Measurements from ENCODE around the gene DNAJC11. TPM values are rescaled to one million over a fixed set of nuclear protein-coding genes. Genes with fewer than 3 reads are reported as not detected.
"Not testable (repeated sequence)": the region's sequence is repeated elsewhere in the genome, so short reads cannot be mapped to it uniquely, and the experiment has no call there.

DNAJC11 gene
- total RNA-seq, 1 experiment from 2014 or later = 57.3 TPM

DNA sequence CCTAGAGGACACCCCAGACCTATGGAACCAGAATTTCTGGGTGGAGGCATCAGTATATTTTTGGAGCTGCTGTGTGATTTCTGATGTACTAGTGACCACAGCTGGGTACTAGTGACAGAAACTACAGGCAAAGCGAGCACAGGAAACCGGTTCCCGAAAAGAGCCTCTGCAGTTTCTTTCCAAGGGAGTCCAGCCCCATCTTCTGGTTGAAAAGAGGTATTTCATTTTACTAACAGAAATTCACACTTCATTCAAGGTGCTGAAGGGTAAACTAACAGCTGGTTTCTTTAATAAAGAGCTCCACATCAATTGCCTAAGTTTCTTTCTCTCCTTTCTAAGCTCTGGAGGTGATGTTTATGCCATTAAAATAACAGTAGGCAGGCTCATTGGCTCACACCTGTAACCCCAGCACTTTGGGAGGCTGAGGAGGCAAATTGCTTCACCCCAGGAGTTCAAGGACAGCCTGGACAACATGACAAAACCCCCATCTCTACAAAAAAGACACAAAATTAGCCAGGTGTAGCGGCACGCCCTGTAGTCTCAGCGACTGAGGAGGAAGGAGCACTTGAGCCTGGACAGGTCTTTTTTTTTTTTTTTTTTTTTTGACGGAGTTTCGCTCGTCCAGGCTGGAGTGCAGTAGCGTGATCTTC lies 55.0 kb downstream of the DNAJC11 start:
- CTCF ChIA-PET = no interaction called here
- no peaks in the 10 kb centered on the region for H3K9me3 Mint-ChIP-seq (ENCODE audit: low read depth, unreplicated experiment)
- BruUV-seq (replicated peaks) = no TSS peak
- intact Hi-C loops (cut with micrococcal nuclease; ENCODE audit: unreplicated experiment) = loop anchor here (5.0 kb wide), 1 partner anchor 159 kb away; no protein-coding TSS in a partner anchor
- no peak overlapping the region for H3K27ac Mint-ChIP-seq (ENCODE audit: unreplicated experiment)
- peaks cover 18% of the 10 kb centered on the region for H3K36me3 Mint-ChIP-seq (ENCODE audit: insufficient read depth, unreplicated experiment)
- peak; percentile 6 for TF ChIP-seq CTCF (IDR thresholded peaks at IDR 0.05; ENCODE audit: unreplicated experiment)
- no peaks in the 10 kb centered on the region for H3K27me3 Mint-ChIP-seq (ENCODE audit: unreplicated experiment)
- no peaks in the 10 kb centered on the region for H3K4me1 Mint-ChIP-seq (ENCODE audit: low read depth, unreplicated experiment)
- no peak for DNase-seq
- H3K4me3 Mint-ChIP-seq (ENCODE audit: low read depth, unreplicated experiment) = no peak overlapping the region

DNA sequence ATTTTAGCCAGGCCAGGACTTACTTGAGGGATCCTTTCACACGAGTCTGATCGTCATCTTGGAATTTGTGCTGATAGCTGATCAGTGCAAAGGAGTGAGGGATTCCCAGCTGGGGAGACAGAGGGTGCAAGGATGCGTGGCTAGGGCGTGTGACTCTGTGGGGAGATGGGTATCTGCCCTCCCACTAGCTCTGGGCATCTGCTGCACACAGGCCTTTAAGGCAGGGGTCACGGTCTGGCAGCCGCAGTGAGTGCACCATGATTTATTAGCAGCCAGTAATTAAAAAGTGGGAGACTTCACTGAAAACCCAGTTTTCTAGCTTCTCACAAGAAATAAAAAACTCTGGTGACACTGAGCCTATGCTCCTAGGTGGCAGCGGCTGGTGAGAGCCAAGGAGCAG lies 56.6 kb downstream of the DNAJC11 start:
- no TSS peak for BruUV-seq (replicated peaks)
- no peak overlapping the region for H3K27ac Mint-ChIP-seq (ENCODE audit: unreplicated experiment)
- no peaks in the 10 kb centered on the region for H3K27me3 Mint-ChIP-seq (ENCODE audit: unreplicated experiment)
- TF ChIP-seq CTCF (IDR thresholded peaks at IDR 0.05; ENCODE audit: unreplicated experiment) = no peak
- no peak for DNase-seq
- no peak overlapping the region for H3K4me3 Mint-ChIP-seq (ENCODE audit: low read depth, unreplicated experiment)
- CTCF ChIA-PET = interaction anchor here (0.6 to 1.0 kb wide), 2 partner anchors 15 to 27 kb away, joined by 3 to 4 read pairs; no protein-coding TSS in a partner anchor
- no peaks in the 10 kb centered on the region for H3K9me3 Mint-ChIP-seq (ENCODE audit: low read depth, unreplicated experiment)
- H3K36me3 Mint-ChIP-seq (ENCODE audit: insufficient read depth, unreplicated experiment) = peaks cover 27% of the 10 kb centered on the region
- H3K4me1 Mint-ChIP-seq (ENCODE audit: low read depth, unreplicated experiment) = no peaks in the 10 kb centered on the region
- intact Hi-C loops (cut with micrococcal nuclease; ENCODE audit: unreplicated experiment) = loop anchor here (5.0 kb wide), 1 partner anchor 158 kb away; no protein-coding TSS in a partner anchor

- H3K4me3 Mint-ChIP-seq (ENCODE audit: low read depth, unreplicated experiment); BruUV-seq (replicated peaks); DNase-seq; H3K9me3 Mint-ChIP-seq (ENCODE audit: low read depth, unreplicated experiment); H3K4me1 Mint-ChIP-seq (ENCODE audit: low read depth, unreplicated experiment); intact Hi-C loops (cut with micrococcal nuclease; ENCODE audit: unreplicated experiment); H3K27me3 Mint-ChIP-seq (ENCODE audit: unreplicated experiment); H3K27ac Mint-ChIP-seq (ENCODE audit: unreplicated experiment): not testable (repeated sequence)
- peaks cover 30% of the 10 kb centered on the region for H3K36me3 Mint-ChIP-seq (ENCODE audit: insufficient read depth, unreplicated experiment)
- CTCF ChIA-PET = interaction anchor here (1.0 kb wide), 1 partner anchor 491 kb away, joined by 6 read pairs; no protein-coding TSS in a partner anchor
Measured at GRCh38 chr1:6640867-6641266, 60.7 kb downstream of the DNAJC11 start.

DNA sequence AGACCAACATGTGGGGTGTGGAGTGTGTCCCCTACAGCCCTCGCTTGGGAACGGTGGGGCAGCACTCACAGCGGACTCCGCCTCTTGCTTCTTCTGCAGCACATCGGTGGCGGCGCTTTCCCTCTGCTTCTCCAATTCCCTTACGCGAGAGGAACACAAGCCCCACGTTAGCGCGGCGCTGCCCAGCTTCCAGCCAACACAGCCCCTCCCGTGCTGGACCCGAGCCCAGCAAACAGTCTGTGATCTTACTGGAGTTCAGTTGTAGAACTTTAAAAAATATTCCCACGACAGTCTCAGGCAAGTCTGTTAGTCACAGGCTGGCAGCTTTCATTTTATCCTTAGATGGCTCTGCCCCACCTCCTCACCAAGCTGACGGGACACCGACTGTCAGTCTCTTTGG lies 63.4 kb downstream of the DNAJC11 start:
- BruUV-seq (replicated peaks) = no TSS peak
- Mint-ChIP-seq H3K27me3 (ENCODE audit: unreplicated experiment) (no peaks in the 10 kb centered on the region), H3K27ac (ENCODE audit: unreplicated experiment) (no peak overlapping the region), H3K36me3 (ENCODE audit: insufficient read depth, unreplicated experiment) (peaks cover 51% of the 10 kb centered on the region), H3K9me3 (ENCODE audit: low read depth, unreplicated experiment) (no peaks in the 10 kb centered on the region), H3K4me1 (ENCODE audit: low read depth, unreplicated experiment) (no peaks in the 10 kb centered on the region), H3K4me3 (ENCODE audit: low read depth, unreplicated experiment) (no peak overlapping the region)
- TF ChIP-seq CTCF (IDR thresholded peaks at IDR 0.05; ENCODE audit: unreplicated experiment) = no peak
- CTCF ChIA-PET = no interaction called here
- intact Hi-C loops (cut with micrococcal nuclease; ENCODE audit: unreplicated experiment) = no loop called here
- no peak for DNase-seq

GRCh38 chr1:6637770-6638169 lies 63.8 kb downstream of the DNAJC11 start:
- Mint-ChIP-seq H3K4me1 (ENCODE audit: low read depth, unreplicated experiment) (no peaks in the 10 kb centered on the region), H3K36me3 (ENCODE audit: insufficient read depth, unreplicated experiment) (peaks cover 53% of the 10 kb centered on the region), H3K27me3 (ENCODE audit: unreplicated experiment) (no peaks in the 10 kb centered on the region), H3K4me3 (ENCODE audit: low read depth, unreplicated experiment) (no peak overlapping the region), H3K27ac (ENCODE audit: unreplicated experiment) (no peak overlapping the region), H3K9me3 (ENCODE audit: low read depth, unreplicated experiment) (no peaks in the 10 kb centered on the region)
- DNase-seq = no peak
- TF ChIP-seq CTCF (IDR thresholded peaks at IDR 0.05; ENCODE audit: unreplicated experiment) = no peak
- BruUV-seq (replicated peaks) = no TSS peak
- intact Hi-C loops (cut with micrococcal nuclease; ENCODE audit: unreplicated experiment) = no loop called here
- CTCF ChIA-PET = no interaction called here

GRCh38 chr1:6636778-6637177 lies 64.8 kb downstream of the DNAJC11 start:
- DNase-seq; BruUV-seq (replicated peaks); CTCF ChIA-PET; intact Hi-C loops (cut with micrococcal nuclease; ENCODE audit: unreplicated experiment); H3K4me1 Mint-ChIP-seq (ENCODE audit: low read depth, unreplicated experiment); H3K4me3 Mint-ChIP-seq (ENCODE audit: low read depth, unreplicated experiment); H3K9me3 Mint-ChIP-seq (ENCODE audit: low read depth, unreplicated experiment); H3K27me3 Mint-ChIP-seq (ENCODE audit: unreplicated experiment); H3K27ac Mint-ChIP-seq (ENCODE audit: unreplicated experiment): not testable (repeated sequence)
- peaks cover 52% of the 10 kb centered on the region for H3K36me3 Mint-ChIP-seq (ENCODE audit: insufficient read depth, unreplicated experiment)

Measured in Calu3 (cell line).